Activated CD4-positive, alpha-beta T cell treated with anti-CD3 and anti-CD28 coated beads for 1 hour (primary cell): ENCODE results near the gene SYCP2.
"Not testable (repeated sequence)": the region's sequence is repeated elsewhere in the genome, so short reads cannot be mapped to it uniquely, and the experiment has no call there.

Experiments used
- DNase-seq: peaks from one replicate; pipeline ENCODE4 v3.0.0-alpha.2; 2020

The SYCP2 gene

GRCh38 chr20:59933296-59933848 is at the start of gene SYCP2:
TSS of gene SYCP2 (minus strand) at chr20:59933637. CDS start at chr20:59922413, 11,224 bp downstream.
- peak; percentile 48 for DNase-seq

GRCh38 chr20:59983076-59983475 is 49.6 kb upstream of the SYCP2 start:
- DNase-seq: no peak

- no peak for DNase-seq
Observed at GRCh38 chr20:59977086-59977485, 43.6 kb upstream of the SYCP2 start.

GRCh38 chr20:59976156-59976782 is 42.8 kb upstream of the SYCP2 start:
- no peak for DNase-seq

- no peak for DNase-seq
Observed at GRCh38 chr20:59972037-59972801, 38.8 kb upstream of the SYCP2 start.

GRCh38 chr20:59971428-59971827 is 38.0 kb upstream of the SYCP2 start:
- DNase-seq: no peak

- DNase-seq: no peak
Observed at GRCh38 chr20:59966428-59966827, 33.0 kb upstream of the SYCP2 start.

- DNase-seq: no peak
Observed at GRCh38 chr20:59962155-59962554, 28.7 kb upstream of the SYCP2 start.

- DNase-seq: no peak
Observed at GRCh38 chr20:59961423-59961822, 28.0 kb upstream of the SYCP2 start.

GRCh38 chr20:59958626-59959025 is 25.2 kb upstream of the SYCP2 start:
- no peak for DNase-seq

GRCh38 chr20:59958123-59958522 is 24.7 kb upstream of the SYCP2 start, which contains the start of gene CDH26:
TSS of gene CDH26 (plus strand) at chr20:59958423. CDS start at chr20:59958727, 304 bp downstream.
- DNase-seq: no peak

GRCh38 chr20:59957568-59957967 is 24.1 kb upstream of the SYCP2 start:
- DNase-seq: not testable (repeated sequence)

- no peak for DNase-seq
Observed at GRCh38 chr20:59955131-59955796, 21.8 kb upstream of the SYCP2 start.

- DNase-seq: no peak
Observed at GRCh38 chr20:59954718-59955117, 21.3 kb upstream of the SYCP2 start.

GRCh38 chr20:59949911-59950310 is 16.5 kb upstream of the SYCP2 start:
- no peak for DNase-seq

- DNase-seq: no peak
Observed at GRCh38 chr20:59948828-59949720, 15.6 kb upstream of the SYCP2 start.

- DNase-seq: no peak
Observed at GRCh38 chr20:59948212-59948611, 14.8 kb upstream of the SYCP2 start.

- DNase-seq: no peak
Observed at GRCh38 chr20:59947376-59947775, 13.9 kb upstream of the SYCP2 start.

- no peak for DNase-seq
Observed at GRCh38 chr20:59945731-59946130, 12.3 kb upstream of the SYCP2 start.

GRCh38 chr20:59945175-59945574 is 11.7 kb upstream of the SYCP2 start:
- no peak for DNase-seq

GRCh38 chr20:59944726-59945125 is 11.3 kb upstream of the SYCP2 start:
- no peak for DNase-seq

GRCh38 chr20:59942245-59942644 is 8.8 kb upstream of the SYCP2 start:
- no peak for DNase-seq

GRCh38 chr20:59940956-59941294 is 7.5 kb upstream of the SYCP2 start:
- DNase-seq: no peak
